ENCODE measurements around the gene SYT1. TPM values are rescaled to one million over a fixed set of nuclear protein-coding genes. Genes with fewer than 3 reads are reported as not detected.

Gene SYT1
- total RNA-seq, 3 donors from 2014 or later (not counting 1 experiment from before 2014, with no cell fraction given): not detected

GRCh38 chr12:78961171-78961570, 96.6 kb downstream of the SYT1 start:
- DNase-seq: no peak
- no peak overlapping the region for H3K27ac Mint-ChIP-seq
- no peak overlapping the region for H3K4me3 Mint-ChIP-seq
- no peak overlapping the region for H3K27ac ChIP-seq (ENCODE audit: low read length)
- no peaks in the 10 kb centered on the region for H3K9me3 ChIP-seq (ENCODE audit: control insufficient read depth, insufficient read depth, low read length)
- H3K27me3 Mint-ChIP-seq (ENCODE audit: low read depth in 2 of 2): no peaks in the 10 kb centered on the region
- 100% methylated on average over 1 of the region's 2 CpGs for WGBS (ENCODE audit: insufficient coverage)
- peaks cover 5% of the 10 kb centered on the region in 2 donors for H3K9me3 Mint-ChIP-seq
- no peaks in the 10 kb centered on the region for H3K4me1 ChIP-seq (ENCODE audit: control insufficient read depth, insufficient read depth, low read length)
- TF ChIP-seq CTCF (IDR thresholded peaks at IDR 0.05): no peak
- H3K36me3 ChIP-seq (ENCODE audit: control insufficient read depth, insufficient read depth, low read length): no peaks in the 10 kb centered on the region
- intact Hi-C loops (cut with micrococcal nuclease): no loop called here
- no peak overlapping the region for H3K4me3 ChIP-seq (ENCODE audit: low read length)
- H3K4me1 Mint-ChIP-seq: no peaks in the 10 kb centered on the region
- H3K36me3 Mint-ChIP-seq: no peaks in the 10 kb centered on the region
- ATAC-seq: no peak
- H3K27me3 ChIP-seq (ENCODE audit: control insufficient read depth, insufficient read depth, low read length): no peaks in the 10 kb centered on the region

- 80% methylated on average over 1 of the region's 1 CpG for WGBS (ENCODE audit: insufficient coverage)
- Histone ChIP-seq H3K27me3 (ENCODE audit: control insufficient read depth, insufficient read depth, low read length) (no peaks in the 10 kb centered on the region), H3K36me3 (ENCODE audit: control insufficient read depth, insufficient read depth, low read length) (no peaks in the 10 kb centered on the region), H3K9me3 (ENCODE audit: control insufficient read depth, insufficient read depth, low read length) (no peaks in the 10 kb centered on the region), H3K27ac (ENCODE audit: low read length) (no peak overlapping the region), H3K4me3 (ENCODE audit: low read length) (no peak overlapping the region), H3K4me1 (ENCODE audit: control insufficient read depth, insufficient read depth, low read length) (no peaks in the 10 kb centered on the region)
- no peak for ATAC-seq
- intact Hi-C loops (cut with micrococcal nuclease): no loop called here
- Mint-ChIP-seq H3K27ac (no peak overlapping the region), H3K9me3 (peaks cover 11 to 13% of the 10 kb centered on the region in 2 donors), H3K36me3 (no peaks in the 10 kb centered on the region), H3K4me1 (no peaks in the 10 kb centered on the region), H3K27me3 (ENCODE audit: low read depth in 2 of 2) (no peaks in the 10 kb centered on the region), H3K4me3 (no peak overlapping the region)
- no peak for TF ChIP-seq CTCF (IDR thresholded peaks at IDR 0.05)
- DNase-seq: no peak
Measured at GRCh38 chr12:78963439-78964227, 99.1 kb downstream of the SYT1 start.

DNA sequence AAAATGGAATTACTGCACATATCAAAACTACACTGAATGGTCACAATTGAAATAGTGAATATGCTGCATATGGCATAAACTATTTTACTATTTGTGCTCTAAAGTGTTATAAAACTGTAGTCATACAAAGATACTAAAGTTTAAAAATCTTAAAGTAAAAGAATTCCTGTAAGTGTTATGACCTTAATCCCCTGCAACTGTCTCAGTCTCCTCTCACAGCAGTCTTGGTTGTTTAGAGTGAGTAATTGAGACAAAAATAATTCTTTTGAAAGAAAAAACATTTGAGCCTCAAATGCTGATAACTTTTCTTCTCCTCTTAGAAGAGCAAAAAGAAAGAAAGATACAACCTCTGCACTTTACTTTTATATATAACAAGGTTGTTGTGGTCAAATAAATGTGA, 99.9 kb downstream of the SYT1 start:
- ATAC-seq (no peak), DNase-seq (no peak)
- Histone ChIP-seq H3K27me3 (ENCODE audit: control insufficient read depth, insufficient read depth, low read length) (no peaks in the 10 kb centered on the region), H3K9me3 (ENCODE audit: control insufficient read depth, insufficient read depth, low read length) (no peaks in the 10 kb centered on the region), H3K4me3 (ENCODE audit: low read length) (no peak overlapping the region), H3K36me3 (ENCODE audit: control insufficient read depth, insufficient read depth, low read length) (no peaks in the 10 kb centered on the region), H3K4me1 (ENCODE audit: control insufficient read depth, insufficient read depth, low read length) (no peaks in the 10 kb centered on the region), H3K27ac (ENCODE audit: low read length) (no peak overlapping the region)
- no peak for TF ChIP-seq CTCF (IDR thresholded peaks at IDR 0.05)
- Mint-ChIP-seq H3K36me3 (no peaks in the 10 kb centered on the region), H3K9me3 (peaks cover 16 to 17% of the 10 kb centered on the region in 2 donors), H3K27ac (no peak overlapping the region), H3K4me3 (no peak overlapping the region), H3K4me1 (no peaks in the 10 kb centered on the region), H3K27me3 (ENCODE audit: low read depth in 2 of 2) (no peaks in the 10 kb centered on the region)
- intact Hi-C loops (cut with micrococcal nuclease): no loop called here

DNA sequence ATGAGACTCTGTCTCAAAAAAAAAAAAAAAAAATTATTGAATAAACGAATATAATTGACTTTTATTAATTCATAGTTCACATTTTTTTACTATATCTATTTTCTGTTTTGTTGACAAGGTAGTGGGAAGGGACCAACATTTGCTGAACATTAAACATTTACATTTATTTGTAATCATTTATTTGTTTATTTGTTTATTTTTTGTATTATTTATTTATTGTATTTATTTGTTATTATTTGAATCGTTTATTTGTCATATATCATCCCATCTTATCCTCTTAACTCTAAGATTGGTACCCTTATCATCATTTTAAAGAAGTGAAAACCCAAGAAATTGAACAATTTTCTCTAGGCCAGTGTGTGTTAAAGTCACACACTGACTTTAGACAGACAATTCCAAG, 101.5 kb downstream of the SYT1 start:
- H3K4me3 ChIP-seq (ENCODE audit: low read length): no peak overlapping the region
- Mint-ChIP-seq H3K27ac (no peak overlapping the region), H3K36me3 (no peaks in the 10 kb centered on the region), H3K4me1 (no peaks in the 10 kb centered on the region), H3K9me3 (peaks cover 16 to 17% of the 10 kb centered on the region in 2 donors), H3K27me3 (ENCODE audit: low read depth in 2 of 2) (no peaks in the 10 kb centered on the region), H3K4me3 (no peak overlapping the region)
- DNase-seq (no peak), ATAC-seq (no peak)
- H3K27ac ChIP-seq (ENCODE audit: low read length): no peak overlapping the region
- H3K27me3 ChIP-seq (ENCODE audit: control insufficient read depth, insufficient read depth, low read length): no peaks in the 10 kb centered on the region
- no peaks in the 10 kb centered on the region for H3K4me1 ChIP-seq (ENCODE audit: control insufficient read depth, insufficient read depth, low read length)
- TF ChIP-seq CTCF (IDR thresholded peaks at IDR 0.05): no peak
- WGBS (ENCODE audit: insufficient coverage): no CpG with 5 or more reads among the region's 2 CpGs
- no peaks in the 10 kb centered on the region for H3K36me3 ChIP-seq (ENCODE audit: control insufficient read depth, insufficient read depth, low read length)
- no peaks in the 10 kb centered on the region for H3K9me3 ChIP-seq (ENCODE audit: control insufficient read depth, insufficient read depth, low read length)
- intact Hi-C loops (cut with micrococcal nuclease): no loop called here

Measured in natural killer cell (primary cell).